ENCODE results near the gene CRYZ. TPM values are rescaled to one million over a fixed set of nuclear protein-coding genes. Genes with fewer than 3 reads are reported as not detected.

CRYZ gene
- total and polyA plus RNA-seq, 2 donors (not counting 1 experiment from before 2014, with no cell fraction given), result 50.2 to 85.9 TPM

DNA sequence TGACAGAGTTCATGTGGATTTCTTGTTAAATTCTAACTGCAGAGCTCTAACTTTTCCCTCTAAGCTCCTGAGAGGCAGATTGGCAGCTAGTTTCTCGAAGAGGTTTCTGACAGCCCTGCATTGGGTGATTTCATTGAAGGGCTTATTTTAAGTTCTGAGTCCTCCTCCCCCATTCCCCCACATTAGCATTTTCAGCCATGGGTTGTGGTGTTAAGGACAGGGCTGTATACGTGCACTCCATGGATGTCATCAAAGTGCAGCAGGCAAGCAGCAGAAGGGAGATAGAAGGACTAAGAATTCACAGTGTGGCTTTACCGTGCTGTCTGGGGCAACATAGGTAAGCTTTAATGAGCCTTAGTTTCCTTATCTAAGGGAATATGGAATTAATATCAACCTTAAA lies 19.0 kb downstream of the CRYZ start:
- no peak overlapping the region for H2AFZ ChIP-seq (ENCODE audit: low read length)
- no peaks in the 10 kb centered on the region for H3K27me3 ChIP-seq (ENCODE audit: control insufficient read depth, insufficient read depth, low read length)
- TF ChIP-seq CTCF (conservative IDR thresholded peaks at IDR 0.05 in 1 of 2, IDR thresholded peaks at IDR 0.05 in 1 of 2; ENCODE audit: low read depth in 1 of 2, low read length in 2 of 2) (no peak), EZH2 (IDR thresholded peaks at IDR 0.05; ENCODE audit: low read length, missing control alignments) (no peak)
- H3K9me3 ChIP-seq (ENCODE audit: control insufficient read depth, insufficient read depth, low read depth, low read length), result no peaks in the 10 kb centered on the region
- no peak overlapping the region for H3K4me3 ChIP-seq (replicated peaks in 1 of 4; ENCODE audit: control extremely low read depth in 1 of 4, insufficient read depth in 1 of 4, low read depth in 3 of 4, low read length in 4 of 4)
- H3K36me3 ChIP-seq (ENCODE audit: control insufficient read depth, insufficient read depth, low read length), result peaks cover 5% of the 10 kb centered on the region
- no peak for DNase-seq (ENCODE audit: low read depth in 2 of 2)
- no peak overlapping the region for H3K9ac ChIP-seq (ENCODE audit: insufficient read depth, low read length)
- H3K79me2 ChIP-seq (ENCODE audit: control insufficient read depth, insufficient read depth, low read length), result no peaks in the 10 kb centered on the region
- no peak overlapping the region for H3K4me2 ChIP-seq (ENCODE audit: extremely low read depth, insufficient read depth, low read length)
- no peaks in the 10 kb centered on the region for H3K4me1 ChIP-seq (ENCODE audit: control insufficient read depth, extremely low read depth, insufficient read depth, low read length)
- no peaks in the 10 kb centered on the region for H4K20me1 ChIP-seq (ENCODE audit: control insufficient read depth, extremely low read depth, insufficient read depth, low read length)
- H3K27ac ChIP-seq (ENCODE audit: insufficient read depth, low read length), result no peak overlapping the region

- H3K27ac ChIP-seq (ENCODE audit: insufficient read depth, low read length), result no peak overlapping the region
- peaks cover 5% of the 10 kb centered on the region for H3K36me3 ChIP-seq (ENCODE audit: control insufficient read depth, insufficient read depth, low read length)
- no peaks in the 10 kb centered on the region for H3K9me3 ChIP-seq (ENCODE audit: control insufficient read depth, insufficient read depth, low read depth, low read length)
- no peak overlapping the region for H2AFZ ChIP-seq (ENCODE audit: low read length)
- peak in 1 of 2 donors; percentile 25 for DNase-seq (ENCODE audit: low read depth in 2 of 2)
- H3K4me2 ChIP-seq (ENCODE audit: extremely low read depth, insufficient read depth, low read length), result no peak overlapping the region
- H3K79me2 ChIP-seq (ENCODE audit: control insufficient read depth, insufficient read depth, low read length), result no peaks in the 10 kb centered on the region
- H4K20me1 ChIP-seq (ENCODE audit: control insufficient read depth, extremely low read depth, insufficient read depth, low read length), result no peaks in the 10 kb centered on the region
- no peaks in the 10 kb centered on the region for H3K4me1 ChIP-seq (ENCODE audit: control insufficient read depth, extremely low read depth, insufficient read depth, low read length)
- no peak for TF ChIP-seq CTCF (conservative IDR thresholded peaks at IDR 0.05 in 1 of 2, IDR thresholded peaks at IDR 0.05 in 1 of 2; ENCODE audit: low read depth in 1 of 2, low read length in 2 of 2)
- no peak for TF ChIP-seq EZH2 (IDR thresholded peaks at IDR 0.05; ENCODE audit: low read length, missing control alignments)
- H3K9ac ChIP-seq (ENCODE audit: insufficient read depth, low read length), result no peak overlapping the region
- no peak overlapping the region for H3K4me3 ChIP-seq (replicated peaks in 1 of 4; ENCODE audit: control extremely low read depth in 1 of 4, insufficient read depth in 1 of 4, low read depth in 3 of 4, low read length in 4 of 4)
- H3K27me3 ChIP-seq (ENCODE audit: control insufficient read depth, insufficient read depth, low read length), result no peaks in the 10 kb centered on the region
Observed at GRCh38 chr1:74712881-74713280, 20.0 kb downstream of the CRYZ start.

DNA sequence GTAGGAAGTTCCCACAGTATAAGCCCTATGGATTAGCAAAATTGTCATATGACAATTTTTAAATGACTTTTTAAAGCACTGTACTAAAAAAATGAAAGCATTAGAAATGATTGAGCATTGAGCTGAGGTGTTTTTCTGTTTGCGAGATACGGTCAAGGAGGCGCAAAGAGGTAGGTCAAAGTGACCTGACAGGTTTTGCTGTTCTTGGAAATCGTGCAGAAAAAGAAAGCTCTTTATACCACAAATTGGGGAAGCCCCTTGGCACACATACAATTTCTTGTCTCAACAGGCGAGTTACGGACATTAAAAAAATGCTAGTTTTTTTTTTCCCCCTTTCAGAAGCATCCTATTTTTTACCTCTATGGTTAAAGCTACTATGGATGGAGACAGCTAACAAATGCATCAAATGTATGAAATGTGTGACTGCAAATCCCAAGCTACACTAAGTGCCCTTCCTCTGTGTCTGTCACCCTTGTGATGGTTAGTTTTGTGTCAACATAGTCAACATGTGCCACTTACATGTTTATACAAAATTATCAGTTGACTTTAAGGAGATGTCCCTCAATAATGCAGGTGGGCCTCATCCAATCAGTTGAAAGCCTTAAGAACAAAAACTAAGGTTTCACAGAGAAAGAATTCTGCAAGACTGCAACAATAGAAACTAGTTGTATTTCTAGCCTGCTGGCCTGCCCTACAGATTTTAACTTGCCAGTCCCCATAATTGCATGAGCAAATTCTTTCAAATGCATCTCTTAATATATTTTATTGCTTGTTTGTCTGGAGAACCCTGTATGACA lies 29.3 kb downstream of the CRYZ start:
- no peak overlapping the region for H3K9ac ChIP-seq (ENCODE audit: insufficient read depth, low read length)
- H3K4me2 ChIP-seq (ENCODE audit: extremely low read depth, insufficient read depth, low read length), result no peak overlapping the region
- H3K4me1 ChIP-seq (ENCODE audit: control insufficient read depth, extremely low read depth, insufficient read depth, low read length), result no peaks in the 10 kb centered on the region
- H3K27ac ChIP-seq (ENCODE audit: insufficient read depth, low read length), result no peak overlapping the region
- H3K27me3 ChIP-seq (ENCODE audit: control insufficient read depth, insufficient read depth, low read length), result no peaks in the 10 kb centered on the region
- no peak overlapping the region for H3K4me3 ChIP-seq (replicated peaks in 1 of 4; ENCODE audit: control extremely low read depth in 1 of 4, insufficient read depth in 1 of 4, low read depth in 3 of 4, low read length in 4 of 4)
- TF ChIP-seq EZH2 (IDR thresholded peaks at IDR 0.05; ENCODE audit: low read length, missing control alignments), result no peak
- no peak for TF ChIP-seq CTCF (conservative IDR thresholded peaks at IDR 0.05 in 1 of 2, IDR thresholded peaks at IDR 0.05 in 1 of 2; ENCODE audit: low read depth in 1 of 2, low read length in 2 of 2)
- no peak for DNase-seq (ENCODE audit: low read depth in 2 of 2)
- no peaks in the 10 kb centered on the region for H4K20me1 ChIP-seq (ENCODE audit: control insufficient read depth, extremely low read depth, insufficient read depth, low read length)
- H3K9me3 ChIP-seq (ENCODE audit: control insufficient read depth, insufficient read depth, low read depth, low read length), result no peaks in the 10 kb centered on the region
- H2AFZ ChIP-seq (ENCODE audit: low read length), result no peak overlapping the region
- no peaks in the 10 kb centered on the region for H3K79me2 ChIP-seq (ENCODE audit: control insufficient read depth, insufficient read depth, low read length)
- peaks cover 2% of the 10 kb centered on the region for H3K36me3 ChIP-seq (ENCODE audit: control insufficient read depth, insufficient read depth, low read length)

Measured in fibroblast of lung (primary cell).